Smooth muscle cell (in vitro differentiated cells): ENCODE results near the gene CCN5. TPM values are rescaled to one million over a fixed set of nuclear protein-coding genes. Genes with fewer than 3 reads are reported as not detected.

Source experiments
- DNase-seq: peaks from one replicate; lab custom pipeline; 2025; ENCODE audit not compliant: unreplicated experiment; lab: John Stamatoyannopoulos, UW
- H2AFZ ChIP-seq: fragments of 200-600 bp; sonication (generic); 2 replicates; pipeline ENCODE4 v1.6.0; 2016; ENCODE audit warnings: antibody characterized with exemption, low read depth, mild to moderate bottlenecking
- H3F3A ChIP-seq: fragments of 200-600 bp; sonication (generic); 2 replicates; pipeline ENCODE4 v1.6.0; 2017; ENCODE audit warnings: antibody characterized with exemption, low read depth
- H3K27ac ChIP-seq: fragments of 200-600 bp; sonication (generic); 2 replicates; pipeline ENCODE4 v1.5.1; 2016; ENCODE audit warnings: low read depth, mild to moderate bottlenecking
- H3K27me3 ChIP-seq: fragments of 200-600 bp; sonication (generic); 2 replicates; pipeline ENCODE4 v1.6.1; 2016; ENCODE audit warnings: low read depth, mild to moderate bottlenecking
- H3K36me3 ChIP-seq: fragments of 200-600 bp; sonication (generic); 2 replicates; pipeline ENCODE4 v1.5.1; 2016; ENCODE audit warnings: low read depth
- H3K4me1 ChIP-seq: fragments of 200-600 bp; sonication (generic); 2 replicates; pipeline ENCODE4 v1.5.1; 2016; ENCODE audit warnings: low read depth
- H3K4me2 ChIP-seq: fragments of 200-600 bp; sonication (generic); 2 replicates; pipeline ENCODE4 v1.6.0; 2016; ENCODE audit warnings: mild to moderate bottlenecking
- H3K4me3 ChIP-seq: fragments of 200-600 bp; sonication (generic); 2 replicates; pipeline ENCODE4 v1.5.1; 2016; ENCODE audit warnings: mild to moderate bottlenecking
- H3K79me2 ChIP-seq: fragments of 200-600 bp; sonication (generic); 2 replicates; pipeline ENCODE4 v1.6.0; 2016; ENCODE audit warnings: low read depth, mild to moderate bottlenecking
- H3K9ac ChIP-seq: fragments of 200-600 bp; sonication (generic); 2 replicates; pipeline ENCODE4 v1.6.0; 2016; ENCODE audit warnings: low read depth
- H3K9me3 ChIP-seq: fragments of 200-600 bp; sonication (generic); replicated peaks from 2 replicates; pipeline ENCODE4 v1.5.1; 2016; ENCODE audit warnings: low read depth
- H4K20me1 ChIP-seq: fragments of 200-600 bp; sonication (generic); 2 replicates; pipeline ENCODE4 v1.6.0; 2016; ENCODE audit warnings: low read depth
- CTCF ChIP-seq: fragments of 200-600 bp; sonication (generic); IDR thresholded peaks from 2 replicates; pipeline ENCODE4 v1.5.1; 2017; ENCODE audit warnings: borderline replicate concordance, mild to moderate bottlenecking, antibody characterized with exemption; ENCODE audit not compliant: insufficient read depth, poor library complexity, severe bottlenecking
- WGBS: methylation state at CpG from one replicate; pipeline ENCODE4 v1.1.7; 2016; ENCODE audit warnings: low lambda C conversion rate; 5-methylcytosine and 5-hydroxymethylcytosine counted together
- polyA plus RNA-seq: library from polyadenylated mRNA; unstranded; fragments of >200 nt; fragmentation: Nextera tagmentation; extraction: Ambion mirVana; gene quantifications from 2 replicates; pipeline ENCODE4 v1.2.1, GENCODE V29; 2016
- total RNA-seq: library from RNA; depleted of rRNA; stranded (reverse); fragments of >200 nt; gene quantifications from 2 replicates; pipeline ENCODE4 v1.2.3, GENCODE V29; 2014

The CCN5 gene
- total and polyA plus RNA-seq, 2 experiments from 2014 or later = not detected

GRCh38 chr20:44724423-44725091 lies 9.4 kb downstream of the CCN5 start:
- Histone ChIP-seq H3K4me1 (peaks cover 9% of the 10 kb centered on the region), H3K9me3 (no peaks in the 10 kb centered on the region), H3K36me3 (no peaks in the 10 kb centered on the region), H4K20me1 (no peaks in the 10 kb centered on the region), H3K27me3 (no peaks in the 10 kb centered on the region), H3K9ac (no peak overlapping the region), H2AFZ (no peak overlapping the region), H3K4me3 (no peak overlapping the region), H3K79me2 (no peaks in the 10 kb centered on the region), H3K4me2 (no peak overlapping the region), H3F3A (peaks cover 8% of the 10 kb centered on the region), H3K27ac (no peak overlapping the region)
- TF ChIP-seq CTCF = no peak
- DNase-seq = no peak
- WGBS = 92% methylated on average over 20 of the region's 26 CpGs

- H3K4me3 ChIP-seq = no peak overlapping the region
- no peaks in the 10 kb centered on the region for H3K79me2 ChIP-seq
- no peak for TF ChIP-seq CTCF
- no peaks in the 10 kb centered on the region for H4K20me1 ChIP-seq
- H3K9ac ChIP-seq = no peak overlapping the region
- no peak overlapping the region for H3K4me2 ChIP-seq
- no peaks in the 10 kb centered on the region for H3K27me3 ChIP-seq
- H3K9me3 ChIP-seq = no peaks in the 10 kb centered on the region
- H2AFZ ChIP-seq = no peak overlapping the region
- WGBS = 73% methylated on average over 5 of the region's 5 CpGs
- peaks cover 8% of the 10 kb centered on the region for H3F3A ChIP-seq
- H3K36me3 ChIP-seq = no peaks in the 10 kb centered on the region
- no peak overlapping the region for H3K27ac ChIP-seq
- DNase-seq = no peak
- peaks cover 9% of the 10 kb centered on the region for H3K4me1 ChIP-seq
These were observed 10.7 kb downstream of the CCN5 start for GRCh38 chr20:44725837-44726236.

- TF ChIP-seq CTCF = no peak
- Histone ChIP-seq H3K27ac (no peak overlapping the region), H3K4me3 (no peak overlapping the region), H3K4me1 (peaks cover 9% of the 10 kb centered on the region), H3K9me3 (no peaks in the 10 kb centered on the region), H2AFZ (no peak overlapping the region), H4K20me1 (no peaks in the 10 kb centered on the region), H3F3A (peaks cover under 1% of the 10 kb centered on the region), H3K36me3 (no peaks in the 10 kb centered on the region), H3K27me3 (no peaks in the 10 kb centered on the region), H3K9ac (no peak overlapping the region), H3K79me2 (no peaks in the 10 kb centered on the region), H3K4me2 (no peak overlapping the region)
- 92% methylated on average over 11 of the region's 11 CpGs for WGBS
- no peak for DNase-seq
These were observed 11.9 kb downstream of the CCN5 start for GRCh38 chr20:44727039-44727438.

GRCh38 chr20:44727651-44728050 lies 12.5 kb downstream of the CCN5 start:
- no peaks in the 10 kb centered on the region for H3F3A ChIP-seq
- H3K4me1 ChIP-seq = peaks cover 9% of the 10 kb centered on the region
- H3K36me3 ChIP-seq = no peaks in the 10 kb centered on the region
- no peak overlapping the region for H3K4me2 ChIP-seq
- TF ChIP-seq CTCF = no peak
- no peaks in the 10 kb centered on the region for H4K20me1 ChIP-seq
- no peaks in the 10 kb centered on the region for H3K27me3 ChIP-seq
- H2AFZ ChIP-seq = no peak overlapping the region
- no peaks in the 10 kb centered on the region for H3K9me3 ChIP-seq
- H3K27ac ChIP-seq = no peak overlapping the region
- no peak for DNase-seq
- H3K4me3 ChIP-seq = no peak overlapping the region
- H3K79me2 ChIP-seq = no peaks in the 10 kb centered on the region
- H3K9ac ChIP-seq = no peak overlapping the region
- 94% methylated on average over 2 of the region's 2 CpGs for WGBS
